RWPE1 (cell line): ENCODE results near the gene COX20.
A peak's percentile ranks its signal among the peaks of the same experiment; 100 is the strongest.

Experiments used
- CTCF ChIA-PET: fragments of 350-600 bp; sonication (Branson Sonifier 250); formaldehyde crosslinking; extraction: SDS; loops from one replicate; lab custom pipeline; 2021; lab: Yijun Ruan, JAX
- POLR2A ChIA-PET: fragments of 400-600 bp; formaldehyde crosslinking; extraction: SDS; loops from one replicate; lab custom pipeline; 2020; ENCODE audit warnings: antibody characterized with exemption; ENCODE audit not compliant: low non-redundant PET; lab: Yijun Ruan, JAX
- DNase-seq: peaks from one replicate; pipeline ENCODE4 v3.0.0; 2012; ENCODE audit warnings: low spot score
- H3K27ac ChIP-seq: fragments of 450-650 bp; 2 replicates; pipeline ENCODE4 v1.5.1; 2017
- TF ChIP-seq, protein P1 (sequence below): fragments of 450-650 bp; conservative IDR thresholded peaks from 2 replicates; pipeline ENCODE4 v1.5.1; 2017; ENCODE audit warnings: low read depth, mild to moderate bottlenecking

COX20 gene

DNA sequence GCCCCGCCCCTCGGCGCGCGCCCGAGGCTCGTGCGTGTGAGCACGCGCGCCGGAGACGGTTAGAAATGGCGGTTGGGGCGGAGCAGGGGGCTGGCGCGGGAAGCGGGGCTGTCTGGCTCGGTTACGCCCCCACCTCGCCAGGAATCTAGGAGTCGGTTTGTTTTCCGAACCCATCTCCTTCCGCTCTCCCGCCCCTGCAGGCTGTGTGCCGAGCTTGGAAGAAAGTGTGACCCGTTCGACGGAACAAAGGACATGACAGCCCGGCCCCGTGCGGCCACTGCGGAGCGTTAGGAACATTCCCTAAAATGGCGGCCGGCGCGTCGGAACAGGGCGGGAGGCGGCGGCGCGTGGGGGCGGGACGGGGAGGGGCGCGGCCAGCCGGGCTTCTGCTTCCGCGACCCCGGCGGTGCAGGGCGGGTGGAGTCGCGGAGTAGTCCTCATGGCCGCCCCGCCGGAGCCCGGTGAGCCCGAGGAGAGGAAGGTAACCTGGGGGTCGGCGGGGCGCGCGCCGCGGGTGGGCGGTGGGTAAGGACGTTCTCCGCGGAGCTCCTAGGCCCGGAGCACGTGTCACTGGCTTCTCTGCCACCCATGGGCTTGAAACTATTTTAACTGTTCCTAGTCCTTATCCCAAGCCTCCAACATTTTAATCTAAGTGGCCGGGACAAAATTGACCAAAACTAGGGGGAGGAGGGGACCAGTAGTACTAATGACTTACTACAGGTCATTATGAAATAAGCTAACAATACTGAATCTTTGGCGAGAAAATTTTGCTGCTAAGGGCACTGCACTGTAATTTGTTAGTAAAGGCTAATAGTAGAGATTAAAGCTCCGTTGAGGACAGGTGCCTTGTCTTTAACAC is at the start of gene COX20:
Gene COX20, plus strand, starts transcription at position 383 of the 859 bp plus-strand sequence. Its CDS starts 57 bp downstream, at position 440.
- POLR2A ChIA-PET = no interaction called here
- CTCF ChIA-PET = interaction anchor here (0.7 to 1.8 kb wide), 2 partner anchors 207 to 488 kb away, joined by 3 to 7 read pairs; no protein-coding TSS in a partner anchor
- TF ChIP-seq, protein P1, sequence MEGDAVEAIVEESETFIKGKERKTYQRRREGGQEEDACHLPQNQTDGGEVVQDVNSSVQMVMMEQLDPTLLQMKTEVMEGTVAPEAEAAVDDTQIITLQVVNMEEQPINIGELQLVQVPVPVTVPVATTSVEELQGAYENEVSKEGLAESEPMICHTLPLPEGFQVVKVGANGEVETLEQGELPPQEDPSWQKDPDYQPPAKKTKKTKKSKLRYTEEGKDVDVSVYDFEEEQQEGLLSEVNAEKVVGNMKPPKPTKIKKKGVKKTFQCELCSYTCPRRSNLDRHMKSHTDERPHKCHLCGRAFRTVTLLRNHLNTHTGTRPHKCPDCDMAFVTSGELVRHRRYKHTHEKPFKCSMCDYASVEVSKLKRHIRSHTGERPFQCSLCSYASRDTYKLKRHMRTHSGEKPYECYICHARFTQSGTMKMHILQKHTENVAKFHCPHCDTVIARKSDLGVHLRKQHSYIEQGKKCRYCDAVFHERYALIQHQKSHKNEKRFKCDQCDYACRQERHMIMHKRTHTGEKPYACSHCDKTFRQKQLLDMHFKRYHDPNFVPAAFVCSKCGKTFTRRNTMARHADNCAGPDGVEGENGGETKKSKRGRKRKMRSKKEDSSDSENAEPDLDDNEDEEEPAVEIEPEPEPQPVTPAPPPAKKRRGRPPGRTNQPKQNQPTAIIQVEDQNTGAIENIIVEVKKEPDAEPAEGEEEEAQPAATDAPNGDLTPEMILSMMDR = no peak
- peak within 1 kb of the TSS; percentile 99 for H3K27ac ChIP-seq
- peak; percentile 83 for DNase-seq

GRCh38 chr1:244788493-244789275 is 46.8 kb upstream of the COX20 start:
- CTCF ChIA-PET = no interaction called here
- no peak overlapping the region for H3K27ac ChIP-seq
- TF ChIP-seq, protein P1 = no peak
- POLR2A ChIA-PET = no interaction called here
- no peak for DNase-seq

DNA sequence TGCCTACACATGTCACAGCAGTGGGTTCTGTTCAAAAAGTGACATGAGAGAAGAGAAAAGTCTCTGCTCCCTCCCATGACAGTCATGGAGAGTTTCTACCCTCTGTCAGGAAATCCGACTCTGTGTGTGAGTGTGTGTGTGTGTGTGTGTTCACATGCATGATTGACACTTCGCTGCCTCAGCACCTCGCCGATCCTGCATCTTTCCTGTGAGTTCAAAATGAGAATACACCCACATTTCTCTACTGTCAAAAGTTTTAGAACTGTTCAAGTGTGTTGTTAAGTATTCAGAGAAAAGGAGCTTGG is 46.2 kb upstream of the COX20 start:
- no peak overlapping the region for H3K27ac ChIP-seq
- TF ChIP-seq, protein P1 = no peak
- CTCF ChIA-PET = interaction anchor here (1.0 kb wide), 1 partner anchor 186 kb away, joined by 3 read pairs; no protein-coding TSS in a partner anchor
- POLR2A ChIA-PET = no interaction called here
- DNase-seq = no peak

DNA sequence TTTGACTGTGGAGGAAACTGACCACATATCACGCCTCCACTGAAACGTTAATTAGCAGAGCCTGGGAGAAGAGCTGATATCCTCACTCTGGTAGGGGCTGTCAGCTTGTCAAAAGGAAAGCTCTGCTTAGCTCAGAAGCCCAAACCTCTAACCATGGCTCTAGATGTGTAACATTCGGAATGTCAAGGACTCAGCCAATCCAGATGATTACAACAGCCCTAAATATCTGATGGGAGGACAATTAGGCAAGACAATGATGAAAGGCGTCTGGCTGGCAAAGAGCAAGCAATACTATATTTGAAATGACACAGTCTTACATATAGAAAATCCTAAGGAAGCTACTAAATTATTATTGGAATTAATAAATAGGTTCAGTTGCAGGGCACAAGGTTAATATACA is 45.7 kb upstream of the COX20 start:
- ChIA-PET CTCF (interaction anchor here (0.7 to 1.0 kb wide), 2 partner anchors 186 to 220 kb away, joined by 3 read pairs; no protein-coding TSS in a partner anchor), POLR2A (no interaction called here)

GRCh38 chr1:244791061-244791460 is 44.4 kb upstream of the COX20 start:
- TF ChIP-seq, protein P1 = no peak
- CTCF ChIA-PET = interaction anchor here (0.6 kb wide), 2 partner anchors 72 to 188 kb away, joined by 3 read pairs; no protein-coding TSS in a partner anchor
- POLR2A ChIA-PET = no interaction called here
- DNase-seq = no peak
- H3K27ac ChIP-seq = no peak overlapping the region

More for the DNA sequence above, 45.7 kb upstream of the COX20 start:
- DNase-seq = no peak
- TF ChIP-seq, protein P1 = no peak
- no peak overlapping the region for H3K27ac ChIP-seq

DNA sequence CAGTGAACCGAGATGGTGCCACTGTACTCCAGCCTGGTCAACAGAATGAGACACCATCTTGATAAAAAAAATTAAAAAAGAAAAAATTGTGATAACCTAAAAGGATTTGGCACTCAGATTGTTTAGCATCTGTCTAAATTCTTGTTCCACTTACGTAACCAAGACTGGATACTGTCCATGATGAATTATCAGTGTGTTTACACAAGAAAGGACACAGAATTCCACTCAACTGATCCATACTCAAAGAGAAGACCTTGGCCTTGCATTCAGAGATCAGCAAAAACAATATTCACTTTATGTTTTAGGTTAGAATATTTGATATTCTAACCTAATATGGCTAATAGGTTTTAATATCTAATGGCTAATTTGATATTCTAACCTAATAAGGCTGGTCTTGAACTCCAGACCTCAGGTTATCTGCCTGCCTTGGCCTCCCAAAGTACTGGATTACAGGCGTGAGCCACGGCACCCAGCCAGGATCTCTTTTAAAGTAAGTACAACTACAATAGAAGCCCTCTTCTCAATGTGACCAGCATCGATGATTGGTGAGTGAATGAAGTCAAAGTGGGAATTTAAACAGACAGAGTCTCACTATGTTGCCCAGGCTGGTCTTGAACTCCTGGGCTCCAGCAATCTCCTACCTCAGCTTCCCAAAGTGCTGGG is 43.1 kb upstream of the COX20 start:
- CTCF ChIA-PET = interaction anchor here (0.6 kb wide), 1 partner anchor 43 kb away, joined by 3 read pairs; no protein-coding TSS in a partner anchor
- TF ChIP-seq, protein P1 = no peak
- H3K27ac ChIP-seq = no peak overlapping the region
- POLR2A ChIA-PET = no interaction called here
- no peak for DNase-seq
